ENCODE results near the gene NPAS3.

GRCh38 chr14:33480887-33481184 lies 542.2 kb downstream of the NPAS3 start:
- TF ChIP-seq, protein P1, sequence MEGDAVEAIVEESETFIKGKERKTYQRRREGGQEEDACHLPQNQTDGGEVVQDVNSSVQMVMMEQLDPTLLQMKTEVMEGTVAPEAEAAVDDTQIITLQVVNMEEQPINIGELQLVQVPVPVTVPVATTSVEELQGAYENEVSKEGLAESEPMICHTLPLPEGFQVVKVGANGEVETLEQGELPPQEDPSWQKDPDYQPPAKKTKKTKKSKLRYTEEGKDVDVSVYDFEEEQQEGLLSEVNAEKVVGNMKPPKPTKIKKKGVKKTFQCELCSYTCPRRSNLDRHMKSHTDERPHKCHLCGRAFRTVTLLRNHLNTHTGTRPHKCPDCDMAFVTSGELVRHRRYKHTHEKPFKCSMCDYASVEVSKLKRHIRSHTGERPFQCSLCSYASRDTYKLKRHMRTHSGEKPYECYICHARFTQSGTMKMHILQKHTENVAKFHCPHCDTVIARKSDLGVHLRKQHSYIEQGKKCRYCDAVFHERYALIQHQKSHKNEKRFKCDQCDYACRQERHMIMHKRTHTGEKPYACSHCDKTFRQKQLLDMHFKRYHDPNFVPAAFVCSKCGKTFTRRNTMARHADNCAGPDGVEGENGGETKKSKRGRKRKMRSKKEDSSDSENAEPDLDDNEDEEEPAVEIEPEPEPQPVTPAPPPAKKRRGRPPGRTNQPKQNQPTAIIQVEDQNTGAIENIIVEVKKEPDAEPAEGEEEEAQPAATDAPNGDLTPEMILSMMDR (IDR thresholded peaks at IDR 0.05) = no peak
- no peak for TF ChIP-seq ZFX (IDR thresholded peaks at IDR 0.05; ENCODE audit: borderline replicate concordance)

All from 22Rv1 (cell line).